ENCODE results near the gene LAG3.

The LAG3 gene

DNA sequence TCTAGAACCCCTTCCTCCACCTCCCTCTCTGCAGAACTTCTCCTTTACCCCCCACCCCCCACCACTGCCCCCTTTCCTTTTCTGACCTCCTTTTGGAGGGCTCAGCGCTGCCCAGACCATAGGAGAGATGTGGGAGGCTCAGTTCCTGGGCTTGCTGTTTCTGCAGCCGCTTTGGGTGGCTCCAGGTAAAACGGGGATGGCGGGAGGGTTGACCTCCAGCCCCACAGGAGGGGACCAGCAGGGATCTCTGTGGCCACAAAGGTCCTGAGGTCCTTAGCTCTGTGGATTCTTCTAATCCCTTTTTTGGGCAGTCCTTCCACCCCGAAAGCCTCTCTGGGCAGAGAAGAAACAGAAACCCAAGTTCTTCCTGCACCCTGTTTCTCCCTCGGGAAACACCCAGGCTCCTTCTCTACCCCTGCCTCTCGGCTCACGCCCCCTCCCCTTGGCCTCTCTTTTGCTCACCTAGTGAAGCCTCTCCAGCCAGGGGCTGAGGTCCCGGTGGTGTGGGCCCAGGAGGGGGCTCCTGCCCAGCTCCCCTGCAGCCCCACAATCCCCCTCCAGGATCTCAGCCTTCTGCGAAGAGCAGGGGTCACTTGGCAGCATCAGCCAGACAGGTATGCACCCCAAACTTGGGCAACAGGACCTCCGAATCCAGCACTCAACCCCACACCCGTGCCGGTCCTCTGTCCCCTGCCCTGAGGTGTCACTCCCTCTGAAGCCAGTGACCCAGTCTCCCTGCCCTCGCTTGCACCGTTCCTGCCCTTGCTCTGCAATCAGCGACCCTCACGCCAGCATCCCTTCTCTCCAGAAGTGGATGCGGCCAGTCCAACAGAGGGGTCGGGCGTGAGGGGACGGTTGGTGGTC lies 638 bp downstream of the LAG3 start:
- no peak for DNase-seq

DNA sequence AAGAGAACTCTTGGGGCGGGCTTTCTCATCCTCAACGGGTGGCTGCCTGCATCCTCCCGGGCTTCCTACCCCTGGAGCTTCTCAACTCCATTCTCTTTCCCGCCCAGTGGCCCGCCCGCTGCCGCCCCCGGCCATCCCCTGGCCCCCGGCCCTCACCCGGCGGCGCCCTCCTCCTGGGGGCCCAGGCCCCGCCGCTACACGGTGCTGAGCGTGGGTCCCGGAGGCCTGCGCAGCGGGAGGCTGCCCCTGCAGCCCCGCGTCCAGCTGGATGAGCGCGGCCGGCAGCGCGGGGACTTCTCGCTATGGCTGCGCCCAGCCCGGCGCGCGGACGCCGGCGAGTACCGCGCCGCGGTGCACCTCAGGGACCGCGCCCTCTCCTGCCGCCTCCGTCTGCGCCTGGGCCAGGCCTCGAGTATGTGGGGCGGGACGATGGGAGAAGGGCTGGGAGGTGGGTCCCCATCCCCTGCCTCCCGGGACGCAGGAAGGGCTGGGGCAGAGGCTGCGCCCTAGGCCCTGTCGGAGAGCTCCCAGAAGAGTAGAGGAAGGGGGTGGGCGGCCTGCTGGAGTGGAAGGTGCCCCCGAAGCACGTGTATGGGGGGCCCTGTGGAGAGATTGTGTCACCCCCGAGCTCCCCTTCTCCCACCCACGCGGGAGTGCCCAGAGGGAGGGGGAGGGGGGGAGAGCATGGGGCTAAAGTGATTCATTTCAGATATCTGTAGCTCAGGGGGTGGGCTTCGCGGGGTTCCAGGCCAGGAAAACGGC lies 1.5 kb downstream of the LAG3 start:
- DNase-seq, result no peak

DNA sequence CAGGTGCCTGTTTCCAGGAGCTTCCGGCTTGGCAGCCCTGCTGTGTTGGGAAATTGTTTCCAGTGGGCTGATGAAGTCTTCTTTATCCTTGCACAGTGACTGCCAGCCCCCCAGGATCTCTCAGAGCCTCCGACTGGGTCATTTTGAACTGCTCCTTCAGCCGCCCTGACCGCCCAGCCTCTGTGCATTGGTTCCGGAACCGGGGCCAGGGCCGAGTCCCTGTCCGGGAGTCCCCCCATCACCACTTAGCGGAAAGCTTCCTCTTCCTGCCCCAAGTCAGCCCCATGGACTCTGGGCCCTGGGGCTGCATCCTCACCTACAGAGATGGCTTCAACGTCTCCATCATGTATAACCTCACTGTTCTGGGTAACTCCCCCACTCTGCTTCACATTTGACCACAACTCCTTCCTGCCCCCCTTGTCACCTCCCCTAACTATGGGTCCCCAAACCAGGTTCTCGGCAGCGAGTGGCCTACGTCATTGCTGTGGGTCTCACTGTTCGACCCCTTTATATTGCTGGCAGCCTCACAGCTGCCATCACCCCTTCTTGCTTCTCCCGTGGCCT lies 2.3 kb downstream of the LAG3 start:
- DNase-seq, result peak in 1 of 5 experiments; percentile 83

DNA sequence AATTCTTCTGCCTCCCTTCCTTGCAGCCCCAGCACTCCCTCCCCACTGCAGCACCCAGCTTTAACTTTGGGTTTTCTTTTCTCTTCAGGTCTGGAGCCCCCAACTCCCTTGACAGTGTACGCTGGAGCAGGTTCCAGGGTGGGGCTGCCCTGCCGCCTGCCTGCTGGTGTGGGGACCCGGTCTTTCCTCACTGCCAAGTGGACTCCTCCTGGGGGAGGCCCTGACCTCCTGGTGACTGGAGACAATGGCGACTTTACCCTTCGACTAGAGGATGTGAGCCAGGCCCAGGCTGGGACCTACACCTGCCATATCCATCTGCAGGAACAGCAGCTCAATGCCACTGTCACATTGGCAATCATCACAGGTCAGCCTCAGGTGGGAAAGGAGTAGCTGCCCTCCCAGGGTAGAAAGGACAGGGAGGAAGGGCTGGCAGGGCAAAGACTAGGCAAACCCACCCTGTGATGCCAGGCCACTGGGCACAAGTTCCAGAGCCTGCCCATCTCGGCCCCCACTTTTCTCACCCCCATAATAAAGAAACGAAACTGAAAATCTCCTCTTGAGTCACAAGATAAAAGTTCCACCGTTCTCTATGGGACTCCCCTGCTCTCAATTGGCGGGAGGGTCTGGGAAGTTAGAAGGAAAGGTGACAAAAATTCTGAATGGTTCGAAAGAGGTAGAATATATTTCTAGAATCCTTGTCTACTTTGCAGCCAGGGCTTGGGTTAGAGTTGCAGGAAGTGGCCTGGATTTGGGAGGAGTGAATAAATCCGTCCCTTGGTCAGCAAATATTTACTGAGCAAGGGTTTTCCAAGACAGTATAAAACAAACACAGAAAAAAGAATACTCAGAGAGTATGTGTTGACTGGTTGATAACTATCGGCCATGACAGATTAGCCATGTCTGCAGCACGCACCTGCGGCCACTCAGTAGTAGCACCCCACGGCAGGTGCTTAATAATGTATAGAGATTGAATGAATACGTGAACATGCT lies 3.2 kb downstream of the LAG3 start:
- no peak for DNase-seq

DNA sequence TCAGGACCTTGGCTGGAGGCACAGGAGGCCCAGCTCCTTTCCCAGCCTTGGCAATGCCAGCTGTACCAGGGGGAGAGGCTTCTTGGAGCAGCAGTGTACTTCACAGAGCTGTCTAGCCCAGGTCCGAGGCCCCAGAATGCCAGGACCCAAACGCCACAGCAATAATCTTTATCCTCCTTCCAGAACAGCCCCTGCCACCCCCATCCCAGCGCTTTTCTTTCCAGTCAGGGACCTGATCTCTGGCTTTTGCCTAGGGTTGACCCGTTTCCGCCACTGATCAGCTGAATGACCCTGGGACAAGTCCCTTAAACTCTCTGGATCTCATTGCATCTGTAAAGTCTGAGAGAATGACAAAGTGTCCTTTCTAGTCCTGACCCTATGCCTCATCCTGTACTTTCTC lies 5.1 kb downstream of the LAG3 start:
- DNase-seq, result no peak

DNA sequence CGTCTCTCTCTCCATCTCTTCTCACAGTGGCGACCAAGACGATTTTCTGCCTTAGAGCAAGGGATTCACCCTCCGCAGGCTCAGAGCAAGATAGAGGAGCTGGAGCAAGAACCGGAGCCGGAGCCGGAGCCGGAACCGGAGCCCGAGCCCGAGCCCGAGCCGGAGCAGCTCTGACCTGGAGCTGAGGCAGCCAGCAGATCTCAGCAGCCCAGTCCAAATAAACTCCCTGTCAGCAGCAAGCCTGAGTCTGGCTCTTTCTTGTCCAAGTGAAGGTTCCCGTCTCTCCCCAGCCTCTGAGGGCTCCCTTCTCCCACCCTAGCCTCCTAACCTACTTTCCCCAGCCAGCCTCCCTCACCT lies 5.9 kb downstream of the LAG3 start:
- DNase-seq, result no peak

DNA sequence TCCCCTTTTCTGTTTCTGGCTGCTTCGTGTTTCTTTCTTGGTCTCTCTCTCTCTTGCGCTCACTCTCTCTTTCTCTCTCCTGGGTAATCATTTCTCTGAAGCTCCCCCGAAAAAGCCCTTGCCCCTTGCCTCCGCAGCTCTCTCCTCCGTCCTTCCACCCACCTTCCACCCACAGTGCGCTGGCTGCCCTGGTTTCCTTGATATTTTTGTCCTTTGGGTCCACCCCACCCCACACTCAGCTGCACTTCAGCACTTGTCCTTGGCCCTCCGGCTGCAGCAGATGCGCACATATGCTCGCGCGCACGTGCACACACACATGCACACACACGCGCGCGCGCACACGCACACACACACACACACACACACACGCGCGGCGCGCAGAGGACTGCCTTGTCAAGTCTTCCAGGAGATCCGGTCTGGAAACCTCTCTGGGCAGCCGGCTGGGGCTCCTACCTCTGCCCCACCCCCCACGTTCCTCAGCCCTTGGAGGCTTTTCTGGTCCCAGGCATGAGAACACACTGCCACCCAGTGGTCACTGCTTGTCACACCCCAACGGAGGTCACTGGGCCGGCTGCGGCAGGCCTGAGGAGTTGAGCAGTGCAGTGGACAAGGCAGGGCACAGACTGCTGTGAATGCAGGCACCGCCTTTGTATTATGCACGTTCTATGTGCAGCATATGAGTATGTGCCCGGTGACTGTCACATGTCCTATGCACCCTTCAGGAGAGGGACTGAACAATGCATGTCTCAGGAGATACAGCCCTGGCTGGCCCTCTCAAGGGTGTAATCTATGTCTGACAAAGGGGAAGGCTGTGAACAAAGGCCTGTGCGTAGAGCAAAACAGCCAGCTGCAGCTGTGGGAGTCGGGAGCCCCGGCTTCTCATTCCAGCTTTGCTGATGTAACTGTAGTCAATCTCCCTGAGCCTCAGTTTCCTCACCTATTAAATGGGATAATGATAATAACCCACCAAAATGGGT lies 6.5 kb downstream of the LAG3 start:
- DNase-seq, result peak; percentile 59 to 88 (median 79)

DNA sequence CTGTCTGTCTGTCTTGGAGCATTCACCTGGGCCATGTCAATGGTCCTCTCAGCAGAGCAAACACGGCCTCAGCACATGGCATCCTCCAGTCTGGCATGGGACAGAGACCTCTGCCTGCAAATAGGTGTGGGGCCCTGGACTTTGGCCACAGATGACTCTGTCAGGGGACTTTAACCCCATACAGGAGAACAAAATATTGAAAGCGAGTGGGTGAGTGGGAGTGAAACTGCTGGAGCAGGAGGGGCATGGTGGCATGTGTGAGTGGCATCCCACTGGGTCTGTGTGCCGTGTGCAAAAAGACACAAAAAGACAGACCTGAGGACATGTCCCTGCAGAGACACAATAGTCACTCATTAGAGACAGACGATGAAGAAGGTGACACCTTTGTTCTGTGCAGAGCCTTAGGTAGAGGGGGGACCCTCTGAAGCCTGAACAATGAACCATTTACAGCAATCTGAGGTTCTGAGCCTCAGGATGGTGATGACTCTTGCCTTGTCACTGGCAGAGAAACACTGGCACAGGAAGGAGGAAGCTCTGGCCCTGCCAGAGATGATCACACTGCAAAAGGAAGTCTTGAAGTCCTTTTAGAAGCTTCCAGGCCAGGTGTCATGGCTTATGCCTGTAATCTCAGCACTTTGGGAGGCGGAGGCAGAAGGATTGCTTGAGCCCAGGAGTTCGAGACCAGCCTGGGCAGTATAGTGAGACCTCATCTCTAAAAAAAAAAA lies 7.5 kb downstream of the LAG3 start:
- DNase-seq, result peak in 1 of 5 experiments; percentile 22

DNA sequence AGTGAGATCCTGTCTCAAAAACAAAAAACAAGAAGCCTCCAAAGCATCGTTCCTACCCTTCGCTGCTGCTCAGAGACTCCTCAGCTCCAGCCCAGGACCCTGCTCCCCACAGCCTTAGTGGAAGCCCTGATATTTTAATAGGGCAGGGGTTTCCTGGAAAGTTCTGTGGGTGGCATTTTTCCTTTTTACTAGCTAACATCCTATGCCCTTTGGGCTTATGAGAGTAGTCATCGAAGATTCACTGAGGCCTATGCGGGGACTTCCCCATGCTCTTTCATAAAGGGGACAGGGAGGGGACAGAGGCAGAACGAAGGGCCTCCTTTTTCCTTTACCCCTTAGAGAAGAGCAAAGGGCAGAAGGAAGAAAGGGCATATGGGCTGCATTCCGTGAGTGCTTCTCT lies 8.3 kb downstream of the LAG3 start:
- no peak for DNase-seq

DNA sequence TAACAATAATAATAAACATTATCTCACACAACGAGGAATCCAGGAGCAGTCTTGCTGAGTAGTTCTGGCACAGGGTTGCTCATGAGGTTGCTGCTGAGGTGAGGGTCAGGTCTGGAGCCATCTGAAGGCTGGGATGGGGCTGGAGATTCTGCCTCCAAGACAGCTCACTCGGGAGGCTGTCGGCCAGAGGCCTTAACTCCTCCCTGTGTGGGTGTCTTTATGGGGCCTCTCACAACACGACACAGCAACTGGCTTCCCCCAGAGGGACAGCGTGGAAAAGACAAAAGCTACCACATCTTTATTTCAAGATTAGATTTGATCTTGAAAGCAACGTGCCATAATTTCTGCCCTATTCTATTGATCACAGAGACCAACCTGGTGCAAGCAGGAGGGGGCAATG lies 9.8 kb downstream of the LAG3 start:
- no peak for DNase-seq

DNA sequence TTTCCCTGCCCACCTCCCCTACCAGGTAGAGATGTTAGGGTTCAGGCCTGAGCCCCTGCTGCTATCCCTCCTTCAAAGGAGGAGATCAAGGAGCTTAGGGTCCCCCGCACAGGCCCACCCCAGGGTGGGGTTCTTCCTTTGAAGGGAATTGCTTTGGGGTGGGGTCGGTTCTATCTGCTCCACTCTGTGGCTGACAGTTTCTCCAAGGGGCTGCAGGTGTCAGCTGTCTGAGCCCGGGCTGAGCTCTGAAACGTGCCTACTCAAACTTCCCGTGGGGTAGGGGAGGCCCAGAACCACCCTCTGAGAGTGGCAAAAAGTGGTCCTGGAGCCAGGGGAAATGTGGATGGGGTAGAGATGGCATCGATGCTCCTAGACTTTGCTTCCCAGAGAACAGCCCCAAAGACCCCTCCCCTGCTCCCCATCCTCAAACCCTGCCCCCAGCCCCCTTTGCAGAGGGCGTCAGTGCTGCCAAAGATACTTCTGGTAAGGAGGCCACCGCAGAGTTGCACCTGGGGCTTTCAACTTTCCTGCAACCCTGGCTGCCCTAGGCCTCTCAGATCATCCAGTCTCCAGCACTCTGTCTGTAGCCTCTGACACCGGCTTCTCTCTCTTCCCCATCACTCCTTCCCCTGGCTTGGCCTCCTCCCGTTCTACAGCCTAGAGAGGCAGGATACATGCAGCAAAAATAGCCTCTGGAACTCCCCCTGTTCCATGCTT lies 10.7 kb downstream of the LAG3 start:
- no peak for DNase-seq

DNA sequence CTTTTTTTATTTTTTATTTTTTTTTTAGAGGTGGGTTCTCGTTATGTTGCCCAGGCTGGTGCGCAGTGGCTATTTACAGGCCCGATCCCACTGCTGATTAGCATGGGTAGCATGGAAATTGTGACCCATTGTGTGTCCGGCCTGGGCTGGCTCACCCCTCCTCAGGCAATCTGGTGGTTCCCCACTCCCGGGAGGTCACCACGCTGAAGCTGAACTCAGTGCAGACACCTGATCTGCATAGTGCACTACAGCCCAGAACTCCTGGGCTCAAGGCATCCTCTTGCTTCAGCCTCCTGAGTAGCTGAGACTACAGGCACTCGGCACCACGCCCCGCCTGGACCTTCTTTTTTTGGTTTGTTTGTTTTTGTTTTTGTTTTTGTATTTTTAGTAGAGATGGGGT lies 11.5 kb downstream of the LAG3 start:
- DNase-seq, result no peak

DNA sequence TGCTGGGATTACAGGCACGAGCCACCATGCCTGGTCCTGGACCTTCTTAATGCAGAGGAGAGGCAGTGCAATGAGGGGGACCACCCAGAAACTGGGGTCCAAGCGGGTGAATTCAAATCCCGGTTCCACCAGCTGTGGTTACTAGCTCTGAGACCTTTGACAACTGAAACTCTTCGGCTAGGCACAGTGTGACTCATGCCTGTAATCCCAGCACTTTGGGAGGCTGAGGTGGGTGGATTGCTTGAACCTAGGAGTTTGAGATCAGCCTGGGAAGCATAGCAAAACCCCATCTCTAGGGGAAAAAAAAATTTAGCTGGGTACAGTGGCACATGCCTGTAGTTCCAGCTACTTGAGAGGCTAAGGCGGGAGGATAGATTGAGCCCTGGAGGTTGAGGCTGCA lies 12.0 kb downstream of the LAG3 start:
- no peak for DNase-seq

DNA sequence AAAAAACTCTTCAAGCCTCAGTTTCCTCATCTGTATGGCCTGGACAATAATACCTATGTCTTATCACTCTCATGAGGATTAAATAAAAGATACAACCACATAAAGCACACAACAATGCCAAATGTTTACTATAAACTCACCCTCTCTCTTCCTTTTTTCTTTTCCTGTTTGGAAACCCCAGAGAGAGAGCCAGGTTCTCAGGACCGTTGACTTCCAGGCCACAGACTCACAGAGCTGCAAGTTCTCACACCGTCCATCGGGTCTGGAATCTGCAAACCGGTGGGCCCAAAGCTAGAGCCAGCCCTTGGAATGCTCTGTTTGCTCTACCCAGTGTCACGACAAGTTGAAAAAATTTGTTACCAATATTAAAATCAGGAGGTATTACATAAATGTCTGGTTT lies 12.4 kb downstream of the LAG3 start:
- DNase-seq, result no peak

DNA sequence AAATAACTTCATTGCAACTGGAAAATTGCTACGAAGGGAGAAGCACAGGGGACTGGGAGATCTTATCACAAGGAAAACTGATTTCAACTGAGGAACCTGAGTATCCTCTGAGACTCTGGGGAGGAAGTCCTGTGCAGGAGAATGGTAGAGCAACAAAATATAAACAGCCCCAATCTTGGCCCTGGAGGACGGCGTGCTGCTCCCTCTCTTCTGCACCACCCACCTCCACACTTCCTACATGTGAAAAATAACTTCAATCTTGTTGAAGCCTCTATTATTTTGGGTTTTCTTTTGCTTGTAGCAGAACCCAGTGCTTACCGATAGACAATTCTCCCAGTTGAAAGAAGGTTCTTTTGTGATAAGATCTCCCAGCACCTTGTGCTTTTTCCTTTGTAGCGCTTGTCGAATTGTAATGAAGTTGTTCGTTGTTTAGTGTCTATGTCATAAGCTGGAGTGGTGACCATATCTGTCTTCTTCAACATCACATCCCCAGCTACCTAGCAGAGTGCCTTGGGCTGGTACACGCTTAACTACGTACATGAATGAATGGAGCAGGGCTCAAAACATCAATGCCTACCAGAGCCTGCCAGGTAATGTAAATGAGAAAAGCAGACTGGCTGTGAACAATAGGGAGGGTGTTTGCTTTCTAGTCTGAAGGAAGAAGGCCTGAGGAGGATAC lies 14.2 kb downstream of the LAG3 start:
- DNase-seq, result peak in 1 of 5 experiments; percentile 69

DNA sequence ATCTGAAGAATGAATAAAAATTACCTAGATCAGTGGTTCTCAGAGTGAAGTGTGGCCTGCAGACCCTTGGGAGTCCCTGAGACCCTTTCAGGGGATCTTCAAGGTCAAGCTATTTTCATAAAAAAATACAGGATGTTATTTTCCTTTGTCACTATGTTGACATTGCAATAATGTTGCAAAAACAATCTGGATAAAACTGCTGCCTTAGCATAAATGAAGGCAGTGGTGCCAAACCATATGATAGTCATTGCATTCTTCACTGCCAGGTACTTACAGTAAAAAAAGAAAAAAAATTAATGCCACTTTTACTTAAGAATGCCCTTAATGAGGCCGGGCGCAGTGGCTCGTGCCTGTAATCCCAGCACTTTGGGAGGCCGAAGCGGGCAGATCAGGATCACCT lies 15.0 kb downstream of the LAG3 start:
- DNase-seq, result peak in 1 of 5 experiments; percentile 30

DNA sequence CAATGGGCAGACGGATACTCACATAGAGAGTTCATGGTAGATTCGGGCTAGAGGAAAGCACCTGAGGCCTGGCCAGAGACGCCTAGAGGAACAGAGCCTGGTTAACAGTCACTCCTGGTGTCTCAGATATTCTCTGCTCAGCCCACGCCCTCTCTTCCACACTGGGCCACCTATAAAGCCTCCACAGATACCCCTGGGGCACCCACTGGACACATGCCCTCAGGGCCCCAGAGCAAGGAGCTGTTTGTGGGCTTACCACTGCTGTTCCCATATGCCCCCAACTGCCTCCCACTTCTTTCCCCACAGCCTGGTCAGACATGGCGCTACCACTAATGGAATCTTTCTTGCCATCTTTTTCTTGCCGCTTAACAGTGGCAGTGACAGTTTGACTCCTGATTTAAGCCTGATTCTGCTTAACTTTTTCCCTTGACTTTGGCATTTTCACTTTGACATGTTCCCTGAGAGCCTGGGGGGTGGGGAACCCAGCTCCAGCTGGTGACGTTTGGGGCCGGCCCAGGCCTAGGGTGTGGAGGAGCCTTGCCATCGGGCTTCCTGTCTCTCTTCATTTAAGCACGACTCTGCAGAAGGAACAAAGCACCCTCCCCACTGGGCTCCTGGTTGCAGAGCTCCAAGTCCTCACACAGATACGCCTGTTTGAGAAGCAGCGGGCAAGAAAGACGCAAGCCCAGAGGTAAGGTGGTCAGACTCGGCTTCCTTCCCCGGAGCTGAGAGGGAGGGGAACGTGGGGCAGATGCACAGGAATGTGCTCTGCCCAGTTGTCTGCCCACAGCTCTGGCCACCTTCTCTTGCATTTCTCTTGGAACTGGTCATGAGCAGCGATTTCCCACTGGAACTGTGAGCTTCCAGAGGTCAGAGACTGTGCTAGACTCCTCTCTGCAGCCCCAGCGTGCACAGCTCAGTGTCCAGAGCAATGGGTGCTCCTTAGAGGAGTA lies 16.9 kb downstream of the LAG3 start, which contains the start of gene CD4:
TSS of gene CD4 (plus strand) at position 557 of the 953 bp plus-strand sequence. CDS start 10,611 bp downstream, outside the sequence.
- DNase-seq, result peak in 3 of 5 experiments; percentile 57 to 92 (median 57)

All from T-helper 2 cell (primary cell).